H1 (cell line): ENCODE data around the gene NR2F6. TPM values are rescaled to one million over a fixed set of nuclear protein-coding genes. Genes with fewer than 3 reads are reported as not detected.

Source experiments
- CTCF ChIA-PET: fragments of 300-600 bp; sonication (Branson Sonifier 250); formaldehyde crosslinking; loops from one replicate; lab custom pipeline; 2021; ENCODE audit not compliant: partially characterized antibody; lab: Charles Lee
- POLR2A ChIA-PET: fragments of 300-600 bp; sonication (Branson Sonifier 250); formaldehyde crosslinking; loops from one replicate; lab custom pipeline; 2021; ENCODE audit warnings: inconsistent platforms; ENCODE audit not compliant: partially characterized antibody; lab: Charles Lee
- DNase-seq, 2 experiments: peaks; one replicate each; pipeline versions ENCODE4 v3.0.0 to v3.0.0-alpha.2; 2010 to 2022; ENCODE audit warnings: low spot score in 2 of 2, low read depth in 1 of 2, mixed read lengths in 1 of 2
- FAIRE-seq: peaks from 2 replicates; lab custom pipeline; 2011; peaks lifted over from hg19 to GRCh38; lab: Jason Lieb, UNC
- H2AFZ ChIP-seq: 2 replicates; pipeline ENCODE4 v1.8.1; 2012; ENCODE audit warnings: low read length, inconsistent platforms
- H2AK5ac ChIP-seq: 2 replicates; pipeline ENCODE4 v1.6.1; 2013; ENCODE audit warnings: low read depth, low read length
- H2BK120ac ChIP-seq: replicated peaks from 2 replicates; pipeline ENCODE3; 2013; ENCODE audit warnings: low read depth, low read length, inconsistent platforms
- H2BK12ac ChIP-seq: 2 replicates; pipeline ENCODE4 v1.6.1; 2013; ENCODE audit warnings: low read depth, low read length
- H2BK15ac ChIP-seq: 2 replicates; pipeline ENCODE4 v1.6.1; 2013; ENCODE audit warnings: low read length
- H2BK20ac ChIP-seq: 2 replicates; pipeline ENCODE4 v1.6.1; 2013; ENCODE audit warnings: low read length
- H2BK5ac ChIP-seq: 2 replicates; pipeline ENCODE4 v1.6.1; 2013; ENCODE audit warnings: low read depth, low read length
- H3K14ac ChIP-seq: 2 replicates; pipeline ENCODE4 v1.6.1; 2013; ENCODE audit warnings: inconsistent platforms; ENCODE audit not compliant: insufficient read length
- H3K18ac ChIP-seq: 2 replicates; pipeline ENCODE4 v1.6.1; 2013; ENCODE audit warnings: low read length; ENCODE audit errors: extremely low read depth
- H3K23ac ChIP-seq: 2 replicates; pipeline ENCODE4 v1.6.1; 2013; ENCODE audit warnings: inconsistent platforms; ENCODE audit not compliant: insufficient read length
- H3K23me2 ChIP-seq: 2 replicates; pipeline ENCODE4 v1.6.1; 2013; ENCODE audit warnings: low read depth, low read length
- H3K27ac ChIP-seq: 2 replicates; pipeline ENCODE4 v1.6.1; 2011; ENCODE audit warnings: low read depth, low read length, inconsistent platforms
- H3K27me3 ChIP-seq, 4 experiments: replicated peaks in 1 of 4; 1 replicate in 1 of 4; 2 replicates in 3 of 4; pipeline versions ENCODE4 v1.6.1 to v1.8.1; 2011 to 2013; ENCODE audit warnings: low read length in 3 of 4, mild to moderate bottlenecking in 3 of 4, inconsistent platforms in 2 of 4, mixed read lengths in 2 of 4, moderate library complexity in 1 of 4; ENCODE audit not compliant: control insufficient read depth in 3 of 4, insufficient read depth in 3 of 4; ENCODE audit errors: extremely low read depth in 1 of 4
- H3K36me3 ChIP-seq, 4 experiments: 2 replicates each; pipeline versions ENCODE4 v1.6.1 to v1.8.1; 2011 to 2013; ENCODE audit warnings: mild to moderate bottlenecking in 4 of 4, low read length in 3 of 4, moderate library complexity in 2 of 4, control low read depth in 1 of 4, inconsistent platforms in 1 of 4; ENCODE audit not compliant: insufficient read depth in 4 of 4, control insufficient read depth in 2 of 4
- H3K4ac ChIP-seq: replicated peaks from 2 replicates; pipeline ENCODE3; 2013; ENCODE audit warnings: low read length, low read depth, mixed read lengths, inconsistent platforms; ENCODE audit not compliant: insufficient read length
- H3K4me1 ChIP-seq, 4 experiments: replicated peaks in 1 of 4; 1 replicate in 1 of 4; 2 replicates in 3 of 4; pipeline versions ENCODE4 v1.6.1 to v1.8.1; 2011 to 2013; ENCODE audit warnings: low read length in 3 of 4, inconsistent platforms in 2 of 4, mixed read lengths in 1 of 4; ENCODE audit not compliant: insufficient read depth in 4 of 4, control insufficient read depth in 3 of 4
- H3K4me2 ChIP-seq, 2 experiments: 2 replicates each; pipeline versions ENCODE4 v1.6.1 to v1.8.1; 2011 to 2013; ENCODE audit warnings: low read depth in 2 of 2, low read length in 2 of 2, control low read depth in 1 of 2, inconsistent platforms in 1 of 2, mild to moderate bottlenecking in 1 of 2; ENCODE audit not compliant: insufficient read depth in 1 of 2
- H3K4me3 ChIP-seq, 4 experiments: fragments of 200-600, 300-600 bp in 1 of 4; sonication (generic), shearing (Covaris generic), sonication (Bioruptor Twin) in 1 of 4; 2 replicates each; pipeline versions ENCODE4 v1.5.1 to v1.8.1; 2011 to 2016; ENCODE audit warnings: low read length in 4 of 4, low read depth in 3 of 4, control low read depth in 2 of 4, inconsistent platforms in 2 of 4, mild to moderate bottlenecking in 2 of 4, mixed read lengths in 1 of 4, moderate library complexity in 1 of 4; ENCODE audit not compliant: insufficient read depth in 2 of 4; ENCODE audit errors: extremely low read depth in 1 of 4
- H3K56ac ChIP-seq: replicated peaks from 2 replicates; pipeline ENCODE3; 2013; ENCODE audit warnings: low read depth, mild to moderate bottlenecking, mixed read lengths, low read length, inconsistent platforms; ENCODE audit not compliant: insufficient read length
- H3K79me1 ChIP-seq: 2 replicates; pipeline ENCODE4 v1.6.1; 2013; ENCODE audit warnings: low read depth, low read length, control low read depth
- H3K79me2 ChIP-seq, 2 experiments: 2 replicates each; pipeline versions ENCODE4 v1.6.1 to v1.8.1; 2012 to 2013; ENCODE audit warnings: low read length in 2 of 2, mild to moderate bottlenecking in 2 of 2, inconsistent platforms in 1 of 2; ENCODE audit not compliant: insufficient read depth in 2 of 2, control insufficient read depth in 1 of 2
- H3K9ac ChIP-seq, 4 experiments: replicated peaks in 1 of 4; 1 replicate in 1 of 4; 2 replicates in 3 of 4; pipeline versions ENCODE4 v1.6.1 to v1.8.1; 2011 to 2013; ENCODE audit warnings: low read depth in 3 of 4, low read length in 3 of 4, control low read depth in 2 of 4, mild to moderate bottlenecking in 2 of 4, moderate library complexity in 2 of 4, inconsistent platforms in 1 of 4; ENCODE audit errors: extremely low read depth in 1 of 4
- H3K9me3 ChIP-seq, 2 experiments: 2 replicates each; pipeline versions ENCODE4 v1.6.1 to v1.8.1; 2012 to 2013; ENCODE audit warnings: mild to moderate bottlenecking in 2 of 2, moderate library complexity in 2 of 2, control low read depth in 1 of 2, inconsistent platforms in 1 of 2, low read depth in 1 of 2, low read length in 1 of 2, mixed read lengths in 1 of 2; ENCODE audit not compliant: insufficient read depth in 2 of 2
- H4K20me1 ChIP-seq, 2 experiments: replicated peaks in 1 of 2; 2 replicates each; pipeline versions ENCODE3 to v1.8.1; 2011 to 2013; ENCODE audit warnings: inconsistent platforms in 2 of 2, low read length in 2 of 2, mild to moderate bottlenecking in 1 of 2; ENCODE audit not compliant: insufficient read depth in 2 of 2, control insufficient read depth in 1 of 2
- H4K5ac ChIP-seq: 2 replicates; pipeline ENCODE4 v1.6.1; 2013; ENCODE audit warnings: low read length, low read depth, mixed read lengths, inconsistent platforms; ENCODE audit not compliant: insufficient read length
- H4K8ac ChIP-seq: 2 replicates; pipeline ENCODE4 v1.8.0; 2013; ENCODE audit warnings: mild to moderate bottlenecking, moderate library complexity, low read length, inconsistent platforms; ENCODE audit not compliant: insufficient read depth; ENCODE audit errors: extremely low read depth
- H4K91ac ChIP-seq: replicated peaks from 2 replicates; pipeline ENCODE3; 2013; ENCODE audit warnings: low read length, mixed read lengths, inconsistent platforms; ENCODE audit not compliant: insufficient read length
- BRCA1 ChIP-seq: IDR thresholded peaks from 2 replicates; pipeline ENCODE4 v1.6.1; 2012; ENCODE audit warnings: low read depth, low read length, improper control_type of control experiment
- EGR1 ChIP-seq: IDR thresholded peaks from 2 replicates; pipeline ENCODE4 v1.6.1; 2011; ENCODE audit warnings: low read depth, low read length, borderline replicate concordance
- KDM1A ChIP-seq: fragments of 200-600, 300-600 bp; sonication (generic); IDR thresholded peaks from 2 replicates; pipeline ENCODE4 v1.7.1; 2016; ENCODE audit warnings: mild to moderate bottlenecking, low read length, borderline replicate concordance
- MAFK ChIP-seq: IDR thresholded peaks from 2 replicates; pipeline ENCODE4 v1.6.1; 2012; ENCODE audit warnings: low read depth, mild to moderate bottlenecking, improper control_type of control experiment, low read length
- PHF8 ChIP-seq: fragments of 200-600 bp; sonication (generic); conservative IDR thresholded peaks from 2 replicates; pipeline ENCODE4 v1.7.1; 2012; ENCODE audit warnings: low read depth, mild to moderate bottlenecking, inconsistent platforms, low read length, moderate library complexity
- RXRA ChIP-seq: IDR thresholded peaks from 2 replicates; pipeline ENCODE4 v1.6.1; 2011; ENCODE audit warnings: low read depth, mild to moderate bottlenecking, low read length, moderate library complexity; ENCODE audit not compliant: insufficient read depth
- SAP30 ChIP-seq: fragments of 300-600 bp; sonication (generic); IDR thresholded peaks from 2 replicates; pipeline ENCODE4 v1.7.1; 2012; ENCODE audit warnings: low read length, moderate library complexity, mild to moderate bottlenecking, inconsistent platforms; ENCODE audit not compliant: insufficient read depth, insufficient replicate concordance
- SP4 ChIP-seq: IDR thresholded peaks from 2 replicates; pipeline ENCODE4 v1.6.1; 2012; ENCODE audit warnings: low read length, inconsistent platforms
- TAF7 ChIP-seq: optimal IDR thresholded peaks from 2 replicates; pipeline ENCODE3; 2011; ENCODE audit warnings: low read depth, mild to moderate bottlenecking, inconsistent platforms, low read length, moderate library complexity, borderline replicate concordance
- TEAD4 ChIP-seq: IDR thresholded peaks from 2 replicates; pipeline ENCODE4 v1.6.1; 2012; ENCODE audit warnings: low read depth, low read length, inconsistent platforms, mixed read lengths
- WGBS, 2 experiments: shearing (Covaris generic) in 1 of 2; methylation state at CpG; one replicate each; pipeline versions ENCODE4 v1.1.6 to v1.1.7; 2013 to 2015; ENCODE audit warnings: low lambda C conversion rate in 2 of 2, mixed read lengths in 2 of 2, inconsistent platforms in 1 of 2, low coverage in 1 of 2, missing lambda C conversion rate in 1 of 2; ENCODE audit not compliant: insufficient replicate concordance in 2 of 2, insufficient coverage in 1 of 2, insufficient read length in 1 of 2; ENCODE audit errors: extremely low coverage in 1 of 2, missing lambda C conversion rate in 1 of 2; 5-methylcytosine and 5-hydroxymethylcytosine counted together
- polyA plus RNA-seq, 7 experiments: library from polyadenylated mRNA; depleted of rRNA in 3 of 7; stranded (reverse) in 5 of 7; unstranded in 2 of 7; fragments of >200 nt in 5 of 7; fragments of 200-250 nt in 2 of 7; gene quantifications; 1 replicate in 5 of 7; 2 replicates in 1 of 7; 4 replicates in 1 of 7; pipeline versions ENCODE4 v1.2.1 to v1.2.3, GENCODE V29; 2011 to 2013; ENCODE audit warnings: missing spikeins in 2 of 7, mixed read lengths in 2 of 7
- total RNA-seq: library from RNA; stranded (reverse); fragmentation: NEBNext Ultra II Directional; extraction: Animal tissue kit (Norgen Biotek cat#: 25700); gene quantifications from 2 replicates; pipeline ENCODE4 v1.2.1, GENCODE V29; 2021

The NR2F6 gene
- total and polyA plus RNA-seq, 2 of the 8 experiments (the other 6 are each of a cell fraction or from before 2014, with no cell fraction given) = 99.7 to 114 TPM

- ChIA-PET POLR2A (interaction anchor here (0.7 to 4.2 kb wide), 17 partner anchors 9 to 172 kb away, joined by 3 to 44 read pairs (median 5); partner anchors contain the start of genes BABAM1, DDA1, MYO9B and USE1), CTCF (interaction anchor here (0.8 to 4.3 kb wide), 7 partner anchors 12 to 61 kb away, joined by 3 to 35 read pairs (median 8); partner anchors contain the start of gene DDA1)
- H4K8ac ChIP-seq = peak overlapping the region; percentile 69; the same call in 1 of the 2 replicates
- peak overlapping the region in 2 of 4 experiments; percentile 3 to 78; a peak in 5 of 8 replicates for H3K4me3 ChIP-seq
- no peaks in the 10 kb centered on the region for H3K27me3 ChIP-seq
- peaks cover 12 to 21% of the 10 kb centered on the region in 2 experiments; a peak in 3 of 4 replicates for H3K79me2 ChIP-seq
- peak overlapping the region; percentile 3; the same call in 1 of the 2 replicates for H2BK12ac ChIP-seq
- H2BK20ac ChIP-seq = peak overlapping the region; percentile 88
- peak overlapping the region in 2 of 4 experiments; percentile 48 to 49; a peak in 4 of 7 replicates for H3K9ac ChIP-seq
- peak overlapping the region; percentile 79; the same call in 1 of the 2 replicates for H2AK5ac ChIP-seq
- peak overlapping the region; percentile 59 for H4K91ac ChIP-seq
- 39% methylated on average over 21 of the region's 21 CpGs; no CpG with 5 or more reads in 1 of the 2 experiments for WGBS, 2 experiments
- H4K5ac ChIP-seq = peak overlapping the region; percentile 47
- H3K4ac ChIP-seq = peak overlapping the region; percentile 0
- no peak overlapping the region for H2AFZ ChIP-seq
- H3K27ac ChIP-seq = peak overlapping the region; percentile 75
- DNase-seq (peak in 1 of 2 experiments; percentile 79), FAIRE-seq (peak; percentile 97)
- peak overlapping the region; percentile 75 for H2BK120ac ChIP-seq
- H3K9me3 ChIP-seq = no peaks in the 10 kb centered on the region
- H3K4me1 ChIP-seq = peaks cover 0 to 25% (median 20%) of the 10 kb centered on the region in 4 experiments; a peak in 6 of 7 replicates
- peak overlapping the region; percentile 64 to 94 for H3K4me2 ChIP-seq
- peaks cover 0 to 1% of the 10 kb centered on the region in 2 experiments for H4K20me1 ChIP-seq
- no peak overlapping the region for H3K23ac ChIP-seq
- H3K14ac ChIP-seq = peak overlapping the region; percentile 35
- H3K56ac ChIP-seq = peak overlapping the region; percentile 67
- H3K79me1 ChIP-seq = peaks cover 2% of the 10 kb centered on the region
- no peaks in the 10 kb centered on the region for H3K36me3 ChIP-seq
- H3K23me2 ChIP-seq = peaks cover 2% of the 10 kb centered on the region; the same call in 1 of the 2 replicates
- H2BK5ac ChIP-seq = peak overlapping the region; percentile 91
- peak overlapping the region; percentile 65 for H3K18ac ChIP-seq
- peak overlapping the region; percentile 66; the same call in 1 of the 2 replicates for H2BK15ac ChIP-seq
- TF ChIP-seq TAF7 = no peak
- no peak for TF ChIP-seq SAP30
- TF ChIP-seq SP4 = no peak
- no peak for TF ChIP-seq TEAD4
- TF ChIP-seq RXRA = 0 out of 2 replicates have a peak, but pooled peaks have one; percentile 38
- TF ChIP-seq PHF8 = no peak
- TF ChIP-seq EGR1 = no peak
- TF ChIP-seq BRCA1 = no peak
- TF ChIP-seq KDM1A = no peak
- no peak for TF ChIP-seq MAFK
These were observed 2.5 kb upstream of the NR2F6 start for GRCh38 chr19:17248011-17248776.
